ENCODE data around the gene NRXN3. TPM values are rescaled to one million over a fixed set of nuclear protein-coding genes. Genes with fewer than 3 reads are reported as not detected.

NRXN3 gene
- total RNA-seq, 1 experiment from 2014 or later: 1.1 TPM

- ATAC-seq (no peak), DNase-seq (no peak)
- Histone ChIP-seq H2AFZ (ENCODE audit: low read length) (no peak overlapping the region), H3K4me3 (ENCODE audit: low read length) (no peak overlapping the region), H3K79me2 (ENCODE audit: low read length) (no peaks in the 10 kb centered on the region), H4K20me1 (ENCODE audit: low read length) (no peaks in the 10 kb centered on the region), H3K27ac (ENCODE audit: low read length) (no peak overlapping the region), H3K4me2 (ENCODE audit: low read length) (no peak overlapping the region), H3K4me1 (ENCODE audit: insufficient read depth, low read length) (no peaks in the 10 kb centered on the region), H3K36me3 (ENCODE audit: low read depth, low read length) (no peaks in the 10 kb centered on the region), H3K27me3 (ENCODE audit: low read length) (no peaks in the 10 kb centered on the region), H3K9me2 (replicated peaks; ENCODE audit: low read length) (no peaks in the 10 kb centered on the region), H3K9ac (ENCODE audit: low read length) (no peak overlapping the region), H3F3A (ENCODE audit: low read length, unreplicated experiment) (no peaks in the 10 kb centered on the region), H3K9me3 (ENCODE audit: low read length) (no peaks in the 10 kb centered on the region)
- CTCF ChIA-PET: no interaction called here
- TF ChIP-seq EZH2phosphoT487 (IDR thresholded peaks at IDR 0.05; ENCODE audit: borderline replicate concordance, low read length) (no peak), CTCF (conservative IDR thresholded peaks at IDR 0.05; ENCODE audit: low read depth, low read length) (no peak), EZH2 (IDR thresholded peaks at IDR 0.05; ENCODE audit: low read length, unreplicated experiment) (no peak)
- intact Hi-C loops (cut with micrococcal nuclease): no loop called here
- no TSS peak for BruUV-seq (replicated peaks)
- POLR2A ChIA-PET (ENCODE audit: unreplicated experiment): no interaction called here
Observed at GRCh38 chr14:78666336-78667056, 496.3 kb downstream of the NRXN3 start.

GRCh38 chr14:78667141-78667540, 497.0 kb downstream of the NRXN3 start:
- POLR2A ChIA-PET (ENCODE audit: unreplicated experiment): no interaction called here
- Histone ChIP-seq H4K20me1 (ENCODE audit: low read length) (no peaks in the 10 kb centered on the region), H3K4me3 (ENCODE audit: low read length) (no peak overlapping the region), H3K27ac (ENCODE audit: low read length) (no peak overlapping the region), H3K9me2 (replicated peaks; ENCODE audit: low read length) (no peaks in the 10 kb centered on the region), H3K27me3 (ENCODE audit: low read length) (no peaks in the 10 kb centered on the region), H3K79me2 (ENCODE audit: low read length) (no peaks in the 10 kb centered on the region), H3K36me3 (ENCODE audit: low read depth, low read length) (no peaks in the 10 kb centered on the region), H2AFZ (ENCODE audit: low read length) (no peak overlapping the region), H3F3A (ENCODE audit: low read length, unreplicated experiment) (no peaks in the 10 kb centered on the region), H3K4me2 (ENCODE audit: low read length) (no peak overlapping the region), H3K4me1 (ENCODE audit: insufficient read depth, low read length) (no peaks in the 10 kb centered on the region), H3K9ac (ENCODE audit: low read length) (no peak overlapping the region), H3K9me3 (ENCODE audit: low read length) (no peaks in the 10 kb centered on the region)
- intact Hi-C loops (cut with micrococcal nuclease): no loop called here
- TF ChIP-seq CTCF (conservative IDR thresholded peaks at IDR 0.05; ENCODE audit: low read depth, low read length): no peak
- TF ChIP-seq EZH2phosphoT487 (IDR thresholded peaks at IDR 0.05; ENCODE audit: borderline replicate concordance, low read length): no peak
- TF ChIP-seq EZH2 (IDR thresholded peaks at IDR 0.05; ENCODE audit: low read length, unreplicated experiment): no peak
- CTCF ChIA-PET: no interaction called here
- no peak for DNase-seq
- BruUV-seq (replicated peaks): no TSS peak
- ATAC-seq: no peak

- H3K27me3 ChIP-seq (ENCODE audit: low read length): no peaks in the 10 kb centered on the region
- H2AFZ ChIP-seq (ENCODE audit: low read length): no peak overlapping the region
- no peak for ATAC-seq
- H3K27ac ChIP-seq (ENCODE audit: low read length): no peak overlapping the region
- no peaks in the 10 kb centered on the region for H3K9me2 ChIP-seq (replicated peaks; ENCODE audit: low read length)
- CTCF ChIA-PET: no interaction called here
- intact Hi-C loops (cut with micrococcal nuclease): no loop called here
- H3K4me2 ChIP-seq (ENCODE audit: low read length): no peak overlapping the region
- no peaks in the 10 kb centered on the region for H3K9me3 ChIP-seq (ENCODE audit: low read length)
- H3K4me3 ChIP-seq (ENCODE audit: low read length): no peak overlapping the region
- no peaks in the 10 kb centered on the region for H3F3A ChIP-seq (ENCODE audit: low read length, unreplicated experiment)
- BruUV-seq (replicated peaks): no TSS peak
- no peak overlapping the region for H3K9ac ChIP-seq (ENCODE audit: low read length)
- no peak for DNase-seq
- no peaks in the 10 kb centered on the region for H3K4me1 ChIP-seq (ENCODE audit: insufficient read depth, low read length)
- H3K36me3 ChIP-seq (ENCODE audit: low read depth, low read length): no peaks in the 10 kb centered on the region
- no peaks in the 10 kb centered on the region for H4K20me1 ChIP-seq (ENCODE audit: low read length)
- TF ChIP-seq CTCF (conservative IDR thresholded peaks at IDR 0.05; ENCODE audit: low read depth, low read length) (no peak), EZH2phosphoT487 (IDR thresholded peaks at IDR 0.05; ENCODE audit: borderline replicate concordance, low read length) (no peak), EZH2 (IDR thresholded peaks at IDR 0.05; ENCODE audit: low read length, unreplicated experiment) (no peak)
- no peaks in the 10 kb centered on the region for H3K79me2 ChIP-seq (ENCODE audit: low read length)
- POLR2A ChIA-PET (ENCODE audit: unreplicated experiment): no interaction called here
Observed at GRCh38 chr14:78673845-78674244, 503.7 kb downstream of the NRXN3 start.
